NOMO-1 treated with DMSO at 0.1 percent for 48 hours (cell line): ENCODE measurements around the gene PPP1R1C.

ENCODE experiments used
- DNase-seq: peaks from one replicate; lab custom pipeline; 2025; ENCODE audit not compliant: unreplicated experiment; lab: John Stamatoyannopoulos, UW

Gene PPP1R1C

DNA sequence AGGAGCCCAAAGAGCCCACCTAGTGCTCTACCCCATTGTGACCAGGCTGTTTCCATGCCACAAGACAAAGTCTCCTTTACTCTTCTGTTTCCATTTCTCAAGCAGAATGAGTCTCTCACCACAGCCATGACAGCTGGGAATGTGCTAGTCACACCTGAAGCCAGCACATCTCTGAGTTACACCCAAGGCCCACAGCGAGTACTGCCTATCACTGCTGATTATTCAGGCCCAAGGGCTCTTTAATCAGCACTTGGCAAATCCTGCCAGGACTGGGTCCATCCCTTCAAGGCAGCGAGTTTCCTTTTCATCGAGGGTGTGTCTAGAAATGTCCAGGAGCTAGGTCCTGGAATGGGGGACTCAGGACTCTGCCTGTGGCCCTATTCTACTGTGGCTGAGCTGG is 14.6 kb upstream of the PPP1R1C start:
- no peak for DNase-seq

DNA sequence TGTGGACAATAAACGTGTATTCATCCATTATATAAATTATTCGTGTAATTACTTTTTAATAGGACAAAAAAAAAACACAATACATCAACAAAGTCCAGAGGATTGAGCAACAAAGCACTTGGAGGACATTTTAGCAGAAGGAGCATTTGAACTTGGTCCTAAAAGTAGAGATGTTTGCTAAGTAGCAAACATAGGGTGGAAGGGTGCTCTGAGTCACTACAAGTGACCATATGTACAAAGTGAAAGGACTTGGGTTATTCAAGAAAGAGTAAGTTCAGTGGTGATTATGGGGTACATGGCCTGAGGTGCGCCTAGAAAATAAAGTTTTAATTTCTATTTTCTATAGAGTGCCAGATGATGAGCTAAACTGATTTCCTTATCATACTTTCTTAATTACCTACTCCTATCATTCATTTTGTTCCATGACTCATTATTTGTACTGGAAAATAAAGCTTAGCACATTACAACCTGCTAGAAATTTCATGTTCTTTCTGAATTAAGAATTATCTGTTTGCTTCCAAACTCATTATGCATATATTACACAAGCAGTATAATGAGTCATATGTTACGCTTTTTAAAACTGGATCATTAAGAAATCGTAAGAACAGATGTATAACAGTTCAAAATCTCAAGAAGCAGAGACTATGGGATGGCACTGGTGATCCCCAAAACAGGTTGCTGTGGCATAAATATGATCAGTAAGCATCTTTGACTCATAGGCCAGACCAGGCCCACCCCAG is 13.1 kb upstream of the PPP1R1C start:
- DNase-seq, result no peak

DNA sequence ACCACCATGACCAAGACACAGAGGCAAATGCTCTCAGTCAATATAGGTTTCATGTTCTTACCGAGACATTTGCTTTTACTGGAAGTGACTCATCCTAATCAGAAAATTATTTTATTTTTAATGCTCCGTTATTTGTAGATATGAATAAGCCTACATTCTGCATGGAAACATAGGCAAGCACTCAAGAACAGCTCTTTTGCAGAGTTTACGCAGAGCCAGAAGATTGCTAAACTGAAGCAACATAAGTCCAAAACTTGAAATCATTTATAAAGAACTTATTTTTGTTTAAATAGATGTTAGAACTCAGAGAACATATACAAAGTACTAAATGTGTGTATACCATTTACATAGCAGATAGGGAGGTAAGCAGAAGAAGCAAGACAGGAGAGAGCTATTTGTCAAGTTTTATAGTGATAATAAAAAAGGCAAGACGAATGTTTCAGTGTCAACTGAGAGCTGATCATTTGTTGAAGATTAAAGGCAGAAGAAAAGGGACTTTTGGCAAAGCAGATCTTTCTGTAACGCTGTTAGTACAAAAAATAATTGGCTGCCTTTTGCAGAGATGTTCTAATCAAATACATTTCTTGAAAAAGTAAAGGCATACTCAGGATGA is 12.4 kb upstream of the PPP1R1C start:
- DNase-seq, result no peak

DNA sequence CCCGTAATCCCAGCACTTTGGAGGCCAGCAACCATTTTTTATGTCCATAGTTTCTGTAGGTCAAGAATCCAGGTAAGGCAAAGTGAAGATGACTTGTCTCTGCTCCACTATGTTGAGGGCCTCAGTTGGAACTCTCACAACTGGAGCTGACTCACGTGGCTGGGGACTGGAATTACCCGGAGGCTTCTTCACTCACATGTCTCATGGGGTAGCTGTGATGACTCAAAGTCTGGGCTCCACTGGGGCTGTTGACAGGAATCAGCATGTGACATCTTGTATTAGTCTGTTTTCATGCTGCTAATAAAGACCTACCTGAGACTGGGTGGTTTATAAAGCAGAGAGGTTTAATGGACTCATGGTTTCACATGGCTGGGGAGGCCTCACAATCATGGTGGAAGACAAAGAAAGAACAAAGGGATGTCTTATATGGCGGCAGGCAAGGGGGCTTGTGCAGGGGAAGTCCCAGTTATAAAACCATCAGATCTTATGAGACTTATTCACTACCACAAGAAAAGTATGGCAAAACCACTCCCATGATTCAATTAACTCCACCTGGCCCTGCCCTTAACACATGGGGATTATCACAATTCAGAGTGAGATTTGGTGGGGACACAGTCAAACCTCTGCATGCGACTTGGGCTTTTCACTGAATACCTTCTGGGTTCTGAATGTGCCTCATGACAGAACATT is 7.8 kb upstream of the PPP1R1C start:
- no peak for DNase-seq

DNA sequence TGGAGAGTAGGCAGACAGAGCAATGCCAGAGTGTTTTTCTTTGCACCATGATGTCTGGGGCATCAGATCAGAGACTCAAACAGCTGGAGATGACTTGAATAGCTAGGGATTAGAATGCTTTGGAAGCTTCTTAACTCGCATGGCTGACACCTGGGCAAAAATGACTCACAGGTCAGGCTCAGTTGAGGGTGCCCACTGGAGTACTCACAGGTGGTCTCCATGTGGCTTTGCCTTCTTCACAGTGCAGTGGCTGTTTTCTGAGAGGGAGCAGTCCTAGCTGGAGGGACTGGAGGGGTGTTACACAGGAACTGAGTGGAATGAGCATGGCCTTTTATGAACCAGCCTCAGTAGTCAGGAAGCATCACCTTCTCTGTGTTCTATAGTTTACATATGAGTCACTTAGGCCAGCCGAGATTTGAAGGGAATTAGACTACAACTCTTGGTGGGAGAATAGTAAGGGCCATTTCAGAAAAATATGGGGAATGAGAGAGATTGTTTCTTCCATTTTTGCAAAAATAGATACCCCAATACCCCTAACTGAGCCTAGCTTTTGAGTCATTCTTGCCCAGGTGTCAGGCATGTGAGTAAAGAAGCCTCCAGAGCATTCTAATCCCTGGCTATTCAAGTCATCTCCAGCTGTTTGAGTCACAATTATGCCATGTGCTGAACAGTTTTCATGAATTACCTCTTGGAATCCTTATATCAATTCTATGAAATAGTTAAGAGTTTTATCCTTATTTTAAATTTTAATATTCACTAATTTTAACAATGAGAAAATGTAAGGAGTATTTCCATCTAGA is 7.1 kb upstream of the PPP1R1C start:
- DNase-seq, result no peak

DNA sequence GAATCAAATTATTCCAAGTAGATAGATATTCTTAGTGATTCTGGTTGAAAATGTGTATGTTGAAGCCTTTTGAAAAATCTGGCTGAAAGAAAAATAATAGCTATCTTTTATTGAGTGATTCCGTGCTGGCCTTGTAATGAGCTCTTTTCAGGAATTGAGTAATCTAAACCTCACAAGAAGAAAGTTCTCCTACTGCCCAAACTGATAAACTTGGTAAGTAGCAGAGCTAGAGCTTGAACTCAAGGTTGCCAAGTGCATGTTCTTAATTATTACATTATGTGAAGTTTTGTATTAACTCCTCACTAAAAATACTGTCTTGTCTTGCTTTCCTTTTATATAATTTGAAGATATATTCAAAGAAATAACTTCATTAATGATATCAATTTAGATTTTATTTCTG is 1.6 kb upstream of the PPP1R1C start:
- DNase-seq, result no peak

DNA sequence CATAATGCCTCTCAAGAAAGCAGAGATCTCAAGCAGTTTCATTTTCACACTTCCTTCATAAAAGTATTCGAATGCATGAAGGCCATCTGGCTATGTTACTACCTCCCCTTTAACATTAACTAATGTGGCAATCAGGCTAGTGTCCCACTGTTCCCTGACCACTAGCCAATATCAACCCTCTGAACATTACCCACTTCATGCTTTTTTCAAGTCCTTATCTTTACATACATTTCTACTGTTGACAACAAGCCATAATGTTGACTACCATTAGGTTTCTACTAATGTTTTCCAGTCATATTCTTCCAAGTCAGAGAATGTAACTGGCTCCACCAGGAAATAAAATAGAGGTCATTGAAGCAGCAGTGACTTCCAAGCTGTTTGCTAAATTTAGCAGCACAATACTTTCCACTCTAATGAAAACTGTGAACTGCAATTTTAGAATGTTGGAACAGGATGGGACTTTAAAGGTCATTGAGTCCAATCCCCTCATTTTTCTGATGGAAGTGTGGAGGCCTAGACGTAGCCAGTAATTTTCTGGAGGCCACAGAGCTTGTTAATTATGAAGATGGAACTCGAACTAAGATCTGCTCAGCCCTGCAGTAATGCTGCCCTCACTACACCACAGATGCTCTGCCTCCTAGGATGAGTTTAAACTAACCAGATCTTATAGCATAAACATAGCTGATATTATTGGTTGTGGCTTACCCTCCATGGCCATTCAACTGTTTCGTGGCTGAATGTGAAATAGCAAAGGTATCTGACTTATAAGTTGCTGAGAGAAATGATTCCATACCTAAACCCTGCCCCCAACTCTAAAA is 630 bp upstream of the PPP1R1C start:
- DNase-seq, result no peak

DNA sequence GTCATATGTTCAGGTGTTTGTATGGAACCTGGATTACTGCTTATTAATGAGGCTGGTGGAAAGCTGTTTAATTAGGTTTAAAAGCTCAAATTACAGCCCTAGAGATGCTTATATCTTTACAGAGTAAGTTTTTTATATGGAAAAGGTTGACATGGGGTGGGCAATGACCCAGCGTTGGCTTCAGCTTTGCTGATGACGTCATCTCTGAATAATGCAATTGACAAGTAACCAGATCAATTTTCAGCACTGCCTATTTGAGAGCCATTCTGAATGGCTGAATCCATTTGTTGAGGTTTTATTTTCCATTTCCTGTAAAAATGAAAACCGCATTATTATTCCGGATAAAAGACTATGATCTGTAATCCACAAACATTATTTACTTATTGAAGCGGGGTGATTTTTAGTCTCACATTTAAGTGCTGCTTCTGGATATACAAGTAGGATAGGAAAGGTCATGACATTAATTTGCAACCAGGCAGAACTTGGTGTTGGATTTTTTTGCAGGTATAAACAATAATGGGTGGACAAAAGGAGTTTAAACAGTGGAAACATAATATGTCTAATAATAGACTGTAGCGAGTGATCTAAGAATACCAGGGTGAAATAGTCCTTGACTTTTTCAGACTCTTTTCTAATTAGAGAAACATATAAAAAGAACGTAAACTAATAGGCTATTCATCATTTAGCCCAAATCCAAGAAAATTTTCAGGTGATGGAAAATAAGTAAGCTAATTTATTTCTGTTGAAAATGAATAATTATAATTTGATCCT is 2.7 kb downstream of the PPP1R1C start:
- DNase-seq, result no peak

DNA sequence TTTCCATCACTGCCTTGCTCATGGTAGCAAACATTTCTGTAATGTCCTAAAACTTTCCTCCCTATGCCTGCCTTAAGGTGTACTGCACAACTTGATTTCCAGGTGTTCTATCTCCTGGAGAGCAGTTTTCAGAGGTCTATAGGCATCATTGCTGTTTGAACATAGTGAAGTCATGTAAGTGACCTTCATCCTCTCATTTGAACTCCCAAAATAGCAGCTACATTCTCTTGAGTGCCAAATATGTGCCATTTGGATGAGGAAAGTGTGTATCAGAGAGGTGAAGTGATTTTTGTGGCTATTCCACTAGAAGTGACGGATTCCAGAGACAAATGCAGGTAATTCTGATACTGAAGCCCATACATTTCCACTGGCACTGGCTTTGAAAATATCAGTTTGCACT is 3.4 kb downstream of the PPP1R1C start:
- DNase-seq, result no peak

DNA sequence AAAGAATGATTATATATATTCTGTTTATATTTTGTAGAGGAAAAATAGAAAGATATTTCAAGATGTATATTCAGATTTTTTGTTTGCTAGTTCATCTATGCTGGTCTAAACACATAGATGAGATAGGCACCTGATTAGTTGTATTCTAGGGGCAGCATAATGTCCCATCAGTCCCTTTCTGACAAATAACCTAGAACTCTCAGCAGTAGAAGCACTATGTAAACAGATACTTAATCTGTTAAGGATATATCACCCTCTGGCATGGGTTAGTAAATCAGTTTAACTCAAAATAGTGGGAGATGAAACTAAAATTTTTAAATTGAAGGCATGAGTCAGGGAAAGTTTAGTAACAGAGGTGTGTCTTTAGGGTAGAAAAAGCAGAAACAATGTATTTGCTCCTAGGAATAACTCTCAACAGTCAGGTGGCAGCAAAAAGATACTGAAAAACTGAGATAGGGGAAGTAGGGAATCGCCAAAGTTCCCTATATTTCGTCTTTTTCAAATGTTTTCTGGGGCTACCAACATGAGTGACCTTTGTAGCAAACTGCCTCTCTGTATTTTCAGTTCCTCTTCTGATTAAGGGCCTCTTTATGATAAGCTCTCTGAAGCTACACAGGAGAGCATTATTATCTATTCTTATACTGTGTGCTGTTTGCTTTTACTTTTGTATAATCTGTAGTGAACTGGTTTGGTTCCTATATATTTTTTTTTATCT is 5.7 kb downstream of the PPP1R1C start:
- peak; percentile 95 for DNase-seq

DNA sequence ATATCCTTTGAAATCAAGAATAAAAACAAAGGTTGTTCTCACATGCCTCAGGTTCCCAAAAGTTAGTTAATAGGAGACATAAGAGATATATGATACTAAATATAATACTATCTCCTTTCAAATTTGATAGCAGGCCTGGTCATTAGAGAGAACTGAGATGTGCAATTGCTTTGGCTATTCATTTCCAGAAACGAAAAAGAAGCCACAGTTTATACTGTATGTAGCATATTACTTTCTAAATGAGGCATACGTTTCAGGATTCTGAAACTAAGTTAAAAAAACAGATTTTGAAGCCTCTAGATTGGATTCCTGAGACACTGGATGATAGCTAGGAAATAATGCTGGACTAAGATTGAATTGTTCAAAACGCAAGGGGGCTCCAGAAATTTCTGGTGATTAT is 7.1 kb downstream of the PPP1R1C start:
- DNase-seq, result no peak

DNA sequence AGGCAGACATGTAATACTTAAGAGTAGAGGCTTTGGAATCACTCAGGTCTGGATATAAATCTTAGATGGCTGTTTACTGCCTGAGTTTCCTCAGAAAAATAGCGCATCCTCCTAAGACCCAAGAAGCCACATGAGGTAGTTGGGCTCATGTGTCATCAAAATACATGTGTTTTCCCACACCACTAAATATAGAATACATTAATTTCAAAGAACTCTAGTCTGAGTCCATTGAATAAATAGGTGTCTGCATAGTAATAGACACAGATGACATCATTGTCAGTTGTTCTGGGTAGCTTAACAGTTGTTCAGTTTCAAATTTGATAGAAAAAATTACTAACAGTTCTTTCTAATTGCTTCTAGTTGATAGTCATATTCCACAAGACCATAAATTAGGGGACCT is 9.6 kb downstream of the PPP1R1C start:
- no peak for DNase-seq

DNA sequence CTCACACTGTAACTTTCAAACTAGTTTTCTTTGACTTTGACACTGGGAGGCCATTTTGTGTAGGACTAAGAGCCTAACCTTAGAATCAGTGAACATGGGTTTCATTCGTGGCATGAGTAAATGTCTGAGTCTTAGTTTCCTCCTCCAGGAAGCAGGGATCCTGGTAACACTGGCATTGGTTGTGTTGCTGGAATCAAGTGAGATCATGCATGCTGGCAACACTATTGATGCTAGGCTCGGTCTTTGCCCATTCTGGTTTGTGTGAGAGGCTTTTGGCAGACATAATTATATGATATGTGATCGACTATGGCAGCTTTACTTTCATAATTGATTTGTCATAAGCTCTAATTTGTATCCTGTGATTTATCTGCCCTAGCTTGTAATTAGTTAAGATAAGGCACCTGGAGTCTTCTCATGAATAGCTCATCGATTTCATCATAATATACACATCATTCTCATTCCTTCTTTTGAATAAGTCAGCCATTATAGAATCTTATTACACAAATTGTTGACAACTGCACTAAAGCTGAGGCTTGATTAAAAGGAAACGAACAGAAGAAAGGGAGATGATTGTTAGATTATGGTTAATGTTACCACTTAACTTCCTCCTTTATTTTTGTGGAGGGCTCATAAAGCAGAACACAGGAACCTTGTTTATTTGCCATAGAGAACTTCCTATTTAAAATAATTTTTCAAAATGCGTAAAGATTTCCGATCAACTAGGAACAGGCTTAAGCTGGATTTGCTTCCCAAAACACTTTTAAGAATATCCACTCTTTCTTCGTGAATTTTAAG is 12.6 kb downstream of the PPP1R1C start:
- DNase-seq, result peak; percentile 67

DNA sequence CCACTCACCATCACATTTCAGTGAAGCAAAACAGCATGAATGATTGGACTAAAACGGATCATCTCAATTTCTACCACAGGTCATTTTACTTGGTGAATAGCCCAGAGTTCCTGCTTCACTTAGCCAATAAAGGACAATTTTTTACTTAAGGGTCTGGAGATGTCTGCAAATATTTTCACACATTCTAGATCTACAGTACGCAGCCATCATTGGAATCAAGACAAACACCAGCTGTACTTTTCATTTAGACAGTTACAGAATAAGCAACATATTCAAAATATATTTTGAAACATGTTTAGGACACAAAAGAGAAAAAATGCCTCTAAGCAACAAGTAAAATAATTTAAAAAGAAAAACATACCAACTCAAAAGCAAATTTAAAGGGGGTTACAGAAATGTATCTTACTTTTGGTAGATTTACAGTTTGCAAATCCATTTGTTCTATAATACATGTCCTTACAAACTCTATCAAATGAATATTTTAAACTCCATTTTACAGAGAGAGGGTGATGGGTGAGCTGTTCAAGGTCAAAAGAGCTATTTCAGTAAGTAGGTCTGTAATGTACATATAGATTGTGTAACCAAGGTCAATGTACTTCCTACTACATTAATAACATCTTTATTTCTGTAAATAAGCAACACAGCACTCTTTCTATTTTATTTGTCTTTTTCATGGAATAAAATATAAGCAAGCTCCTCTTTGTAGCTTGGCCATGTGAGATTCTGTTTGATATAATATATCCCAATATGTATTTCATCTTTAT is 13.4 kb downstream of the PPP1R1C start:
- no peak for DNase-seq

DNA sequence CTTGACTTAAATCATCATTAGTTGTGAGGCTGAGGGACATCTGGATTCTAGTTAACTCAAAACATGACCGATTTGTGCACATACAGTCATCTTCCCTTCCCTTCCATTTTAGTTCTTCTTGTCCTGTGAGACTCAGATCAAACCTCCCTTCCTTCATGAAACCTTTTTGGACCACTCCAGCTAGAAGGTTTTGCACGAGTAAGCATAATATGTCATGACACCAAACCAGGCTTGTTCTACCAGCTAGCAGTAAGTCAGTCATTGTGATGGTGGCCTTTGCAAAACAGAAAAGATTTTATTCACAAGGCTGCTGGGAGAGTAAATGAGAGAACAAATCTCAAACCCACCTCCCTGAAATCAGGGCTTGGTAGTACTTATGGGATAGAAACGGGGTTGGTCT is 14.3 kb downstream of the PPP1R1C start:
- no peak for DNase-seq

DNA sequence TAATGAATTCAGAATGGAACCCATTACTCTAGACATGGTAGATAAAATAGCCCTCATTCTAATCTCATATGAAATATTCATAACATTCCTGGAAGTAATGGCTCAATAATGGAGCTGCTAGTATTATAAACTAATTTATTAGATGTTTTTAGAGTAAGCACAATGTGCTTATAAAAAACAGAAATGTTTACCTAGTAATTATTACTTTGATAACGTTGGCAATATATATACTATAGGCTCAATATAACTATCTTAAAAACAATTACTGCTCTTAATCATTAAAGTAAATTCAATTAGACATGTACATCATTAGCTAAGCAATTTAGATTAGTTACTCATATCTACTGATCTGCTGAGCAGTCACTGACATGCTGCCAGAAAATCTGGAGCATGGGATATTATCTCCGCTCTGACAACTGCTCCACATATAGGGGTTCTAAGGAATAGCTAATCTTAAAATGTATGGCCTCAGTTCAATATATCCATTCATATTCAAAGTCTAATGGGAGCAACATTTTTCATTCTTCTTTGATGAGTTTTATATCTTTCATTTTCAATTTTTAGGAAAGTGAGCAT is 19.4 kb downstream of the PPP1R1C start:
- no peak for DNase-seq

DNA sequence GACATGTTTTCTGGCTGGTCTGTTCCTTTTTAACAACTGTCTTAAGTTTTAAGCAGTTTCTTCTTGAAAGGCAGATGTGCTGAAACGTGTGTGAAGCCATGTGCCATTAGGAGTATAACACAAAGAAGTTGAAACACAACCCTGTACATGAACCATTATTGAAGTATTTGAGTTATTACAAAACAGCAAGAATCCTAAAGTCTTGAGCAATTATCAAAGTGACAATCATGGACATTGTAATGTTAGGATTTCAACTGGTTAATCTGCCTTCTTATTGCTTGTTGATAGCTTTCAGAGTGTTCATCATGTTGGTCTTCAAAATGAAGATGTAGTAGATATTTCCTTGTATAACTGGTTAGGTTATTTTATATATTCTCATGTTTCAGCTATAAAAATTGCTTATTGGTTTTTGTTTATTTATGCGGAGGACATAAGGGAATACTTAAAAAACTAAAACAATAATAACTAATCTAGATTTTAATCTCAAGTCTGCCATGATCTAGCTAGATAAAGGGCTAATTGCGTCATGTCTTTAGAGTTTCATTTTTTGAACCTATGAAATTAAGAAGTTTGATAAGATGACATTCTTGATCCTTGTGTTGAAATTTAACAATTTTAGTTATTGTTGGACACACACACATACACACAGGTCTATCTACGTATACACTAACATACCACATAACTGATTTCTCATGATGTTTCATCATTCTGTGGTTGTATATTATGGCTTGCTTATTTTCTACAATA is 21.1 kb downstream of the PPP1R1C start:
- no peak for DNase-seq
